Measurements from ENCODE around the gene UBL7.

The UBL7 gene

DNA sequence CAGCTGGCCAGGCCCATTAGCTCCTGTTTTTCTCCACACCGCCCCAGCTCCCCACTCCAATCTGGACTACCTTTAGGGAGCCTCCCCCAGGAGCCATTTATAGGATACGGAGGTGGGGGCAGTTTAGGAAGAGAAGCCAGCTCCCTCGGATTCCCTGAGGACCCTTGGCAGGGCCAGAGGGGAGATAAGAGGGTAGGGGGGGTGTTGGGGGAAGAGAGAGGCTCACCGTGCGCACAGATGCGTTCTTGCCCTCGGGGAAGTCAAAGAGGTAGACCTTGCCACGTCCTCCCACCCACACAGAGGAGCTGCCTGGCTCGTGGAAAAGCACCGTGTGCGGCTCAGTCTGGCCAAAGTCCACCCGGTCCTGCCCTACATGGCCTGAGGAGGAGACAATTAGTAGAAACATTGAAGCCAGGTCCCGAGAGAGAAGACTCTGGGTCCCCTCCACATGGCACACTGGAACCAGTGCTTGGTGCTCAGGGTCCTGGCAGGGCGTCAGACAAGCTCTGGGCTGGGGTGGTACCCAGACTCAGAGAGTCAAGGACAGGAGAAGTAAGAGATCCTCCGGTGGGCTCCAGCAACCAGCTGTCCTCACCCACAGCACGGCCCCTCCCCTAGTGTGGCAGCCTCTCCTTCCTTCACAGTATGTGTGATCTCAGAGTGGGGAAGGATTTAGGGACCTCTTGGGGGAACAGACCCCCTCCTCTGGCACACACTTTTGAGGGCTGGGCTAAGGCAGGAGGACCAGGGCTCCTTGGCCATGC is 42.2 kb downstream of the UBL7 start:
- H3K9me3 ChIP-seq (ENCODE audit: control insufficient read depth, low read length): no peaks in the 10 kb centered on the region
- H3K4me3 ChIP-seq (ENCODE audit: low read depth, low read length): no peak overlapping the region
- H3K27ac ChIP-seq: peak overlapping the region; percentile 85
- H3K4me2 ChIP-seq (ENCODE audit: low read length): no peak overlapping the region
- H3K36me3 ChIP-seq (ENCODE audit: control insufficient read depth, insufficient read depth, low read length): no peaks in the 10 kb centered on the region
- H3K79me2 ChIP-seq: peaks cover 6% of the 10 kb centered on the region
- no peak overlapping the region for H3K9ac ChIP-seq
- peaks cover 24% of the 10 kb centered on the region for H3K4me1 ChIP-seq
- no peak overlapping the region for H2AFZ ChIP-seq
- no peaks in the 10 kb centered on the region for H3K27me3 ChIP-seq (ENCODE audit: control insufficient read depth, insufficient read depth, low read length)
- TF ChIP-seq, protein P1, sequence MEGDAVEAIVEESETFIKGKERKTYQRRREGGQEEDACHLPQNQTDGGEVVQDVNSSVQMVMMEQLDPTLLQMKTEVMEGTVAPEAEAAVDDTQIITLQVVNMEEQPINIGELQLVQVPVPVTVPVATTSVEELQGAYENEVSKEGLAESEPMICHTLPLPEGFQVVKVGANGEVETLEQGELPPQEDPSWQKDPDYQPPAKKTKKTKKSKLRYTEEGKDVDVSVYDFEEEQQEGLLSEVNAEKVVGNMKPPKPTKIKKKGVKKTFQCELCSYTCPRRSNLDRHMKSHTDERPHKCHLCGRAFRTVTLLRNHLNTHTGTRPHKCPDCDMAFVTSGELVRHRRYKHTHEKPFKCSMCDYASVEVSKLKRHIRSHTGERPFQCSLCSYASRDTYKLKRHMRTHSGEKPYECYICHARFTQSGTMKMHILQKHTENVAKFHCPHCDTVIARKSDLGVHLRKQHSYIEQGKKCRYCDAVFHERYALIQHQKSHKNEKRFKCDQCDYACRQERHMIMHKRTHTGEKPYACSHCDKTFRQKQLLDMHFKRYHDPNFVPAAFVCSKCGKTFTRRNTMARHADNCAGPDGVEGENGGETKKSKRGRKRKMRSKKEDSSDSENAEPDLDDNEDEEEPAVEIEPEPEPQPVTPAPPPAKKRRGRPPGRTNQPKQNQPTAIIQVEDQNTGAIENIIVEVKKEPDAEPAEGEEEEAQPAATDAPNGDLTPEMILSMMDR (IDR thresholded peaks at IDR 0.05): no peak

DNA sequence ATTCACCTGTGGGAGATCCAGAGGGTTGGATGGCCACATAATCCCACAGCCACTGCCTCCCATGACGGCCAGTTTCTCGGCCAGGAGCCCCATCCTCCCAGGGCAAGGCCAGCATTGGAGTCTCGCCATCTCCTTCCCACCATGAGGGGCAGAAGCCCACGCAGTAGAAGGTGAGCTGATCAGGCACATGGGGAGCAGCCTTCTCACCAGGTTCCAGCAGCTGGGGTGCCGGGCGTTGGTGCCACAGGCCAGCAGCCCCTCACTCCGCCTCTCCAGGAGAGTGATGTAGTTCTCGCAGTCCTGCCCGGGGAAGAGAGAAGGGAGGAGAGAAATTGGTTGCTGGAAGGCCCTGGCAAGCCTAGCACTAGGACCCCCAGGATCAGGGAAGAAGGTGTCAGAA is 43.3 kb downstream of the UBL7 start:
- peaks cover 17% of the 10 kb centered on the region for H3K4me1 ChIP-seq
- no peak overlapping the region for H3K27ac ChIP-seq
- H3K9ac ChIP-seq: no peak overlapping the region
- no peaks in the 10 kb centered on the region for H3K9me3 ChIP-seq (ENCODE audit: control insufficient read depth, low read length)
- H3K36me3 ChIP-seq (ENCODE audit: control insufficient read depth, insufficient read depth, low read length): no peaks in the 10 kb centered on the region
- no peak overlapping the region for H3K4me2 ChIP-seq (ENCODE audit: low read length)
- TF ChIP-seq, protein P1 (IDR thresholded peaks at IDR 0.05): no peak
- no peak overlapping the region for H3K4me3 ChIP-seq (ENCODE audit: low read depth, low read length)
- H3K27me3 ChIP-seq (ENCODE audit: control insufficient read depth, insufficient read depth, low read length): no peaks in the 10 kb centered on the region
- H2AFZ ChIP-seq: no peak overlapping the region
- peaks cover 4% of the 10 kb centered on the region for H3K79me2 ChIP-seq

DNA sequence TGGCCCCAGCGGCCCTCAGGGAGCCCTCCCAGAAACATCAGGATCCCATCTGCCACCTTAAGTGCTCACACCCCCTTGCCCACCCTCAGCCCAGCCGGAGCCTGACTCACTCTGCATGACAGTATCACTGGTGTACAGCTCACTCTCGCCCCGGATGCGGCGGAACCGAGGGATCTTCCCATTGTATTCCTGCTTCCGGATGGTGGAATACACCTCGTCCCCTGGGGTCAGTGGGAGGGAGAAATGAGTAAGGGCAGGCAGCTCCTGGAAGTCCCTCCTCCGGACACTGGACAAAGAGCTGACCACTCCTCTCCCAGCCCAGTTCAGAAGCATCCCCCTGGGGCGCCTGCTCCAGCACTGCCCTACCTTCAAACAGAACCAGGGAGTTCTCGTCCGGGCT is 43.7 kb downstream of the UBL7 start:
- H3K27me3 ChIP-seq (ENCODE audit: control insufficient read depth, insufficient read depth, low read length): no peaks in the 10 kb centered on the region

DNA sequence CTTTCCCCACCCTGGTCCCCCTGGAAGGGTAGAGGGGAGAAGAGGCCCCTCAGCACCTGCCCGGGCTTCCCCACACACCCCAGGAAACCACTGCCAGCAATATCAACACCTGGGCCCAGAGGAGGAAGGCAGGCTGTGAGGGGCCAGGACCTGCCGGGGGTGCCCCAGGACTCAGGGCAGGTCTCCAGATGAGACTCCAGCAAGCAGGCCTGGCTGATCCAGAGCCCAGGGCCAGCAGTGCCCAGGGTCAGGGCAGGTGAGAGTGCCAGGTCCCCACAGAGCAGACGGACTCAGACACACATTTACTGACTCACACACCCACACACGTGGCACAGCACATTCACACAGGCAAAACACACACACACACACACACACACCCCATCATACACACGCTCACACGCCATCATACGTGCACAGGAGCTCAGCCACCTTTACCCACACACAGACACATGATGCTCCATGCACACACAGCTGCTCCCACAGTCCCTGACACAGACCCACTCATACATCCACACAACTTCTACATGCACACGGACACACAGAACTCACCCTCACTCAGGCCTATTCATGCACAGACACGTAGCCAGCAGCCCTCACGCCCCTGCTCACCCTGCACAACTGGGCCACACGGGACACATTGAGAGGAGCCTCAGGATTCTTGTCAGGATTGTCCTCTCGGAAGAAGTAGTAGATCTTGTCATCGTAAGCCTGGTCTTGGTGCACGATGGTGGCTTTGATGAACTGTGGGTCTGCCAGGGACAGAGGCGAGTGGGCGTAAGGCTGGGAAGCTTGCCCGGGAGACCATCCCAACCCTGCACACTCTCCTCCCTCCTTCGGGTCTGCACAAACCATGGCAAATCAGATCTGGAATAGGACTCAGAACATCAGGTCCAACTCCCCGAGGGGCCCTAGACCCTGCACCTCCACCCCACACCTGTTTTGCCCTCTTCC is 44.7 kb downstream of the UBL7 start:
- H3K27ac ChIP-seq: no peak overlapping the region

More for the DNA sequence above, 43.7 kb downstream of the UBL7 start:
- Histone ChIP-seq H3K9me3 (ENCODE audit: control insufficient read depth, low read length) (no peaks in the 10 kb centered on the region), H3K4me2 (ENCODE audit: low read length) (no peak overlapping the region), H3K9ac (no peak overlapping the region), H3K27ac (no peak overlapping the region), H3K4me3 (ENCODE audit: low read depth, low read length) (no peak overlapping the region), H3K36me3 (ENCODE audit: control insufficient read depth, insufficient read depth, low read length) (no peaks in the 10 kb centered on the region), H3K79me2 (peaks cover 4% of the 10 kb centered on the region), H3K4me1 (peaks cover 12% of the 10 kb centered on the region), H2AFZ (no peak overlapping the region)
- TF ChIP-seq, protein P1 (IDR thresholded peaks at IDR 0.05): no peak

More for the DNA sequence above, 44.7 kb downstream of the UBL7 start:
- Histone ChIP-seq H3K4me2 (ENCODE audit: low read length) (no peak overlapping the region), H3K36me3 (ENCODE audit: control insufficient read depth, insufficient read depth, low read length) (no peaks in the 10 kb centered on the region), H3K79me2 (peaks cover 4% of the 10 kb centered on the region), H3K9me3 (ENCODE audit: control insufficient read depth, low read length) (no peaks in the 10 kb centered on the region), H3K9ac (no peak overlapping the region), H3K4me1 (peaks cover 7% of the 10 kb centered on the region), H3K27me3 (ENCODE audit: control insufficient read depth, insufficient read depth, low read length) (no peaks in the 10 kb centered on the region), H2AFZ (no peak overlapping the region), H3K4me3 (ENCODE audit: low read depth, low read length) (no peak overlapping the region)
- TF ChIP-seq, protein P1 (IDR thresholded peaks at IDR 0.05): no peak

All from parathyroid adenoma (tissue), 2 donors.